HG03378 (cell line): ENCODE data around the gene TMEM61.

Experiments used
- ATAC-seq: cut with Tn5 transposase; IDR thresholded peaks from one replicate; pipeline ENCODE4 v1.9.1; 2021; ENCODE audit warnings: mild to moderate bottlenecking, moderate library complexity; ENCODE audit not compliant: unreplicated experiment

Gene TMEM61

DNA sequence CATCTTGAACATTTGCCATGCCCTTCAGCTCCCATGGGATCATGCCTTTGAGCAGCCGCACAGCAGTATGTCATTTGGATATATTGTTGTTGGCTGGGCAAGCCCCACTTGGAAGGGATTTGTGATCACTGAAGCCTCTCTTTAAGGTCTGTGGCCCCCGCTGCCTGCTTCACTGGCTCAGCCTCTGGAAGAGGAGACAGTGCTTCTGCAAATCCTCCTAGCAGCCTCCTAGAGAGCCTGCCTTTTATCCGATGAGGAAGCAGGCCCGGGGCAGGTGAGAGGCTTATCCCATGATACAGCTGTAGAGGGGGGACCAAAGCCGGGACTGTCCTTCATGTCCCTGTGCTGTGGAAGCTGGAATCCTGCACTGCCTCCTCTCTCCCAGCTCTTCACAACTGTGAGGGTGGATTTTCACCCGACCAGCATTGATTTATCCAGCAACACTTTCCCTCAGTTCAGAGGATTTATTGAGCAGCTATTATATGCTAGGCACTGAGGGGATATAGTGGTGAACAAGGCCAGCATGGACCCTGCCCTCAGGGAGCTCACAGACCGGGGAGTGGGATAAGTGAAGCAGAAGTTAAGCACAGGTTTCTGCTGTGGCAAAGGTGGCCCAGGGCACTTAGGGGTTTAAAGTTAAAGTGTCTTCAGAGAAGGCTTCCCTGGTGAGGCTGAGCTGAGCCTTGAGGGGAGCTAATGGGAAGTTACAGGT lies 3.9 kb downstream of the TMEM61 start:
- no peak for ATAC-seq

DNA sequence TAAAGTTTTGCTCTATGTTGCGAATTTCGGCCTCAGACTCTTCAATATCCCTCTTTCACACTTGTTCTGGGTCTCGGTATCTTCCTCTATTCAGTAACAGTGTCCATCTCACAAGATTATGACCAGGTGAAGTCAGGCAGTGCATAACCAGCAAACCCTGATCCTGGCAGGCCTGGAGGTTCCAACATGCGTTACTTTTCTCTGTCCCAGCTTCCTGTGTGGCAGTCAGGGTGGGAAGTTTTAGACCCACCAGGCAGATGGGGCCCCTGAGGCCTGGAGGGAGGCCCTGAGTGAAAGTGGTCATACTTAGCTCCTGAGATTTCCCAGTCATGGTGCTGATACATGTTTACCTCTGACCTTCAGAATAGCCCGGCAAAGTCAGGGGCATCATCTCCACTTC lies 5.1 kb downstream of the TMEM61 start:
- no peak for ATAC-seq

DNA sequence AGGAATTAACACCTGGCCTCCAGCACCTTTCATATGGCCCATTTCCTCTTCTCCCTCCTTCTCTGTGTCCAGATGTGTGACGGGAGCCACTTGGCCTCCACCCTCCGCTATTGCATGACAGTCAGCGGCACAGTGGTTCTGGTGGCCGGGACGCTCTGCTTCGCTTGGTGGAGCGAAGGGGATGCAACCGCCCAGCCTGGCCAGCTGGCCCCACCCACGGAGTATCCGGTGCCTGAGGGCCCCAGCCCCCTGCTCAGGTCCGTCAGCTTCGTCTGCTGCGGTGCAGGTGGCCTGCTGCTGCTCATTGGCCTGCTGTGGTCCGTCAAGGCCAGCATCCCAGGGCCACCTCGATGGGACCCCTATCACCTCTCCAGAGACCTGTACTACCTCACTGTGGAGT lies 5.6 kb downstream of the TMEM61 start:
- no peak for ATAC-seq

DNA sequence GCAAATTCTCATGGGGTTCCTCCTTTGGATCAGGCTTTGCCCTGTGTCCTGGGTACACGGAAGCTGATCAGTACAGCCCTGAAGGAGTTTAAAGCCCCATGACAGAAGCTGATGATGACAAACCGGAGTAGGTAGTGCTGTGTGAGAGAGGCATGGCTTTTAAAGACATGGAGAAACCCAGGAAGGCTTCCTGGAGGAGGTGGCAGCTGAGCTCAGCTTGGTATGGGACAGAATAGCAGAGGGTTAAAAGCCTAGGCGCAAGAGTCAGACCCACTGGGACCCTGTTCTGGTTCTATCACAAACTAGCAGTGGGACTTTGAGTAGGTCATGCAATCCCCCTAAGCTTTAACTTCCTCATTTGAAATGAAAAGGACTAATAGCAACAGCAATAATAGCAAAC lies 6.1 kb downstream of the TMEM61 start:
- no peak for ATAC-seq

DNA sequence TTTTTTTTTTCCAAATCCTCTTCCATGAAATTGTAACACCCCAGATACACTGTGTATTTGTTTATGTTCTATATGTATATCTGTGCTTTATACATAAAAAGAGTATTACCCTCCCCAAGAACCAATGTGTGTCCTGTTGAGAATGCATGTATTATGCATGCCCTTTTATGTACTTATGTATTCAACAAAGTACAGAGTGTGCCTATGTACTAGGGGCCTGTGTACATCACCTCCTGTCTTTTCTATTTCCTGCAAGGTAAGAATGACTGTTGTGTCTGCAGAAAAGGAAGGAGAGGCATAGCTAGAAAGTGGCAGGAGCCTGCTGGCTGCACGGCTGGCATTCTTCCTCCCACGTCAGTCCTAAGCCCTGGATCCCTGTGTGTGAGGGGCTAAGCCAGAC lies 7.0 kb downstream of the TMEM61 start:
- no peak for ATAC-seq

DNA sequence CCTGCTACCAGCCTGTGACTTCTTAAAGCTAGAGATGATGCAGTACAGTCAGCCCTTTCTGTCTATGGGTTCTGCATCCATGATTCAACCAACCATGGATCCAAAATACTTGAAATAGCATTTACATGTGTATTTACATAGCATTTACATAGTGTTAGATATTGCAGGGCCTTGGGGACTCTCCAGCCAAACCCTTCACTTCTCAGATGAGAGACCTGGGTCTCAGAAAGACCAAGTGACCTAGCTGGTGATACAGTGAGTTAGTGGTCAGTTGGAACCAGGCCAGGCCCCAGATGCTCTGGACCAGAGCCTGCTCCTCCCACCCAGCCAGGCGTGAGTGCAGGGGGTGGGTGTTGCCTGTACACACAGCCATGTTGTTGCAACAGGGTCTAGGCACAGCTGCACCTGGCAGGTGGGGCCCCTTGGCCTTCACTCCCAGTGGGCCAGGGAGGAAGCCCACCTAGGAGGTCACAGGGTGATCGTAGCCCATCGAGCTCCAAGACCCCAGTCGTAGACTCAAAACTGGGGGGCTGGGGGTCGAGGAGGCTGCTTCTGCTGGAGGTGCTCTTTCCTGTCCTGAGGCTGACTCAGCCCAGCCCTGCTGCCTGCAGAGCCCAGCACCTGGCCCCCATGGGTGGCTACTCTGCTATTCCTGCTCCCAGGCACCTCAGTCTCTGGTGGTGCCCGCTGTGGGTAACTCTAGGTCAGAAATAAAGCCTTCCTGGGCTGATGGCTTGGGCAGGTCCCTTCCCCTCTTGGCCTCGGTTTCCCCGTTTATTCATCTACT lies 7.7 kb downstream of the TMEM61 start:
- no peak for ATAC-seq

DNA sequence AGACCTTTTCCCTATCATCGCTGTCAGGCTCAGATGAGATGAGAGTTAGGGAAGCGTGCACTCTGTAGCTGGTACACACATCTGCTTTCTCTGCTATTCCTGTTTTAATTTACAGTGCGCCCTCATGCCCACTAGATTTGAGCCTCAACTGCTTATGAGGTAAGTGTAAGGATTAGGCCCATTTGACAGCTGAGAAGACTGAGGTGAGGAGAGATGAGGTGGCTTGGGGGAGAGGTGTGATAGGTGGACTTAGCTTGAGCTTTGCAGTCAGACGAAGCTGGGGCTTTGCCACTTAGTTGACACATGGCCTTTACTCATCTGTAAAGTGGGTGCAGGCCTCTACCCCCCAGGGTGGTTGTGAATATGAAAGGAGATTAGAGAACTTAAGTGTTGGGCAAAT lies 8.5 kb downstream of the TMEM61 start:
- no peak for ATAC-seq

DNA sequence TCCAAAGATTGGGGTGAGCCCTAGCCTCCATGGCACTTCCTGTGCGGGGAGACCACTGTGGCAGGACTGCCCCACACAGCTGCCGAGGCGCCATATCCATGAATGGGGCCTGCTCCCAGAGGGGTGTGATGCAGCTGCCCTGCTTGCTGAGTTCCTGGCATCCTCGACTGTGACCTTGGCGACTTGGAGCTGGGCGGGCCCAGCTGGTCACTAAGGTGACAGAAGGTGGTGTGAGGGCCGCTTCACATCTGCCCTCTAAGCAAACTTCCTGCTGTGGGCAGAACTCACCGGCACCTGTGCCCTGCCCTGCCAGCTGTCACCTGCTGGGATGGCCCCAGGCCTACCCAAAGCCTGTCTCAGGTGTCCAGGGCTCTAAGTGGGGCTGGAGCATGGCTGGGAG lies 9.0 kb downstream of the TMEM61 start:
- no peak for ATAC-seq

DNA sequence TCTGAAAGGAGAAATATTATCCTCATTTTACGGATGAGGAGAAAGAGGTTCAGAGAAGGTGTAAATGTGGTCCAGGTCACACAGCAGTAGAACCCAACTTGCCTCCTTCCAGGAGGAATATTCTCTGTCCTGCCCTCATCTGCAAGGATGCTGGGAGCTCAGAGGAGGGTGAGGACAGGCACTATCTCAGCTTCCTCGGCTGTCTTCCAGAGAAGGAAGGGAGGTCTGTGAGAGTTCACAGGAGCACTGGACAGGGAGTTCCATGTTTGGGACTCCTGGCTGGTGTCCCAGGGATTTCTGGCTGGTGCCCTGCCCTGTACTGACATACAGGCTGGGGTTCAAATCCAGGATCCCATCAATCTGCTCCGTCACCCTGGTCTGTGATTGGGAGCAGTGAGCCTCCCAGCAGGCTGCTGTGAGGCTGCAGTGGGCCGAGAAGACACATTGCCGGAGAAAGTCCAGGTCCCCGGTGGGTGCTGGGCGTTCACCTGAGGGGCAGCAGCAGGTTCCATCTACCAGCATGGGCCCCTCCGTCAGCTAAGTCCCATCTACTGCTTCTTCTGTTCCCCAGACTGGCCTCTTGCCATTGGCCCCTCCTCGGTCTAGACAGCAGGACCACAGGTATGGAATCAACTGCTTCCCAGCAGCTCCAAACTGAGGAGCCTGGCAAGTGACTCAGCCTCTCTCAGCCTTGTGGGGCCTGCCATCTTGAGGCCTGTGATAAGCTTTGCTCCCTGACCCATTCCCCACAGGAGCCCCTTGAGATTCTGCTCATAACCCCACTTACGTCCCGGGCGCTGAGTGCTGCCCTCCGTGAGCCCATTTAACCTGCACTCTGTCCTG lies 9.8 kb downstream of the TMEM61 start:
- no peak for ATAC-seq

DNA sequence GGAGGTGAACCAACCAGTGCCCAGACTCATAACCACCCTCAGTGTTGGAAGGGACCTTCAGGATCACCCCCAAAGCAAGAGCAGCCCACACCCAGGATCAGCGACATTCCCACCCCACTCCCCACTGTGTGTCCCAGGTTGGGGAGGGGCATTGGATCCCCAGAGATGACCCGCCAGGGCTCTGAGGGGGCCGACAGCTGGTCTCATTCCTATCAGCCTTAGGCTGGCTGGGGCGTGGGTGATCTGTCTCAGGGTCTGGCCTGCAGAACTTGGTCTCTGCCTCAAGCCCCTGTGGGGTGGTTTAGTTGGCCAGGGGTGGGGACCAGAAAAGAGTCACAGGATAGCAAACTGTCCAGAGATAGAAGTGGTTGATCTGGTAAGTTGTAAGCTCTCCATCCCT lies 10.5 kb downstream of the TMEM61 start:
- no peak for ATAC-seq

DNA sequence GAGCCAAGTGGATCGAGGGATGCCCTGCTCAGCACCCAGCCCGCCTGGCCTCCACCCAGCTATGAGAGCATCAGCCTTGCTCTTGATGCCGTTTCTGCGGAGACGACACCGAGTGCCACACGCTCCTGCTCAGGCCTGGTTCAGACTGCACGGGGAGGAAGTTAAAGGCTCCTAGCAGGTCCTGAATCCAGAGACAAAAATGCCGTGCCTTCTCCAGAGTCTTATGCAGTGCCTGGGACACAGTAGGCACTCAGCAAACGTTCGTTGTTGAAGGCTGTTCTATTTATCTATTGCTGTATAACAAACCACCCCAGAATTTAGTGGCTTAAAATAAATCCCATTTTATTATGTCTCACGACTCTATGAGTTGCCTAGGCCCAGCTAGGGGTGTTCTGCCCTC lies 11.5 kb downstream of the TMEM61 start:
- no peak for ATAC-seq

DNA sequence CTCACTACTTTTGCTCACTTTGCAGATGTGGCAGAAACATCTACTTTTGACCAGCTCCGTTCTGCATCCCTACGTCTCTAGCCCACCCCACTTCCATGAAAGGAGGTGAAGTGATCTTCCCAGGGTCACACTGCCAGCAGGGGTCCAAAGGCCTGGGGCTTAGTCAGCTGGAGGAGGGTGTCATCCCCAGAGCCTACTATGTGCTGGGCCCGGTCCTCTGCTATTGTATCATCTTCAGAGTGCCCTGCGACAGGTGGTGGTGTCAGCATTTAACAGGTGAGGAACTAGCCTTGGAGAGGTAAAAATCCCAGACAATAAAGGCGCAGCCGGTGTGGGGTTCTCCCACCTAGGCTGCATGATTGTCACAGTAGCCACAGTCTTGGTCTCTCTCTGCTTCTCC lies 12.7 kb downstream of the TMEM61 start:
- no peak for ATAC-seq

DNA sequence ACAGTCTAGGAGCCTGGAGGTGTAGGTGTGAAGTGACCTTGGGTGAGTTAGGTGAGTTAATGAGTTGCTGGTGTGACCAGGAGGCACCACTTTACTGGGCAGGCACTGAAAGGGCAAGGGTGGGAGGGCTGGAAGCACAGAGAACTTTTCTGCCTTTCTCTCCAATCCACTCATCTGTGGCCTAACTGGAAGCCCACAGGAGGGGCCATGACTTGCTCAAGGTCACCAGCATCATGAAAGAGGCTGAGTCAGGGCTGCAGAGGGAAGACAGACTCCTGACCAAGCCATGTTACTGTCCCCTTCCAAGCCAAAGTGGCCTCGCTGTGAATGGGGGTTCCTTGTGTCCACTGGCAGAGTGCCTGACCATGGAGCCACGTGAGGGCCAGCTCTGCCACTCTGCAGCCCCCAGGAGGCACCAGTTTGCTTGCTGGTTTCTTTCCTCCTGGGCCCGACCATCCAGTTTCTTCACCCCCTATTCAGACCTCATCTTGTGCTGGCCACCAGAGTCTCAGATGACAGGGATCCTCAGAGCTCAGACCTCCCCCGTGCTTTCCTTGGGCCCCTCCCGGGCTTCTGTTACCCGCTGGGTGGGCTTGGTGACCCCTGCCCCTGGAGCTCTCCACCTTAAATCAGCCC lies 14.0 kb downstream of the TMEM61 start:
- ATAC-seq: no peak

DNA sequence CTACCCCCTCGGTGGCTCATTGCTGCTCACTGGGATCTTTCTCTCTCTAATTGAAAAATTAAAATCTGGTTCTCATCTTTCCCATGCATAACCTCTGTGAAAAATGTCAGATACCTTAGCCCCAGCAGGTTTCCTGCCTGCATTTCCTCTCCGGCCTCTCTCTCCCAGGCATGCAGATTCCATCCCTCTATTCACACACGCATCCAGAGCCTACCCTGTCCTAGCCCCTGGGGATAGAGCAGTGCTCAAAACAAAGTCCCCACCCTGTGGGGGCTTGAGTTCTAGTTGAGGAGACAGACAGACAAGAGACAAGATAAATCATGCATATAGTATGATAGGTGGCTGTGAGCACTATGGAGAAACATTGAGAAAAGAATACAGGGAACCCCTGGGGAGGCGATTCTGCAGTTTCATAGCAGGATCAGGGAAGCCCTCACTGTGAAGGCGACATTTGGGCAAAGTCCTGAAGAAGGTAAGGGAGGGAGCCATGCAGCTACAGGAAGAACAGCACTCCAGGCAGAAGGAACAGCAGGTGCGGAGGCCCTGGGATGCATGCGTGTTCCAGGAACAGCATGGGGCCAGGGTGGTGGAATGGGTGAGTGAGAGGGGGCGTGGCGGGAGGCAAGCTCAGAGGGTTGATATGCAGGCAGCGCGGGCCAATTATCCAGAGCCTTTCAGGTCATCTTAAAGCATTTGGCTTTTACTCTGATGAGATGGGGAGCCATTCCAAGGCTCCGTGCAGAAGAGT lies 14.8 kb downstream of the TMEM61 start:
- ATAC-seq: no peak

DNA sequence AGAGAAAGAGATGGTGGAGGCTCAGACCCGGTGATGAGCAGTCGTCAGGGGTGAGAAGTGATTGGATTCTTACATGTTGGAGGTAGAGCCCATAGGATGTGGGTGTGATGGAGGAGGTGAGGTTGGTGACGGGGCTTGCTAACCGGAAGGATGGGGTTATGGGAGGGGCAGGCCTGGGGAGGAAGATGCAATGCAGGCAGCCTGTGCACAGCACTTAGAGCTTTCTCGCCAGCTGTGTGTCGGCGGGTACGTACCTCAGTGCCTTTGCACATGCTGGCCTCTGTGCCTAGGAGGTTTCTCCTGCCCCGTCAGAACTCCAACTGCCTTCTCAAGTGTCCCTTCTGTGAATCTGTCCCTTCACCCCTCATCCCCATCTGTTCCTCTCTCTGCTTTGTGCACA lies 15.4 kb downstream of the TMEM61 start:
- no peak for ATAC-seq

DNA sequence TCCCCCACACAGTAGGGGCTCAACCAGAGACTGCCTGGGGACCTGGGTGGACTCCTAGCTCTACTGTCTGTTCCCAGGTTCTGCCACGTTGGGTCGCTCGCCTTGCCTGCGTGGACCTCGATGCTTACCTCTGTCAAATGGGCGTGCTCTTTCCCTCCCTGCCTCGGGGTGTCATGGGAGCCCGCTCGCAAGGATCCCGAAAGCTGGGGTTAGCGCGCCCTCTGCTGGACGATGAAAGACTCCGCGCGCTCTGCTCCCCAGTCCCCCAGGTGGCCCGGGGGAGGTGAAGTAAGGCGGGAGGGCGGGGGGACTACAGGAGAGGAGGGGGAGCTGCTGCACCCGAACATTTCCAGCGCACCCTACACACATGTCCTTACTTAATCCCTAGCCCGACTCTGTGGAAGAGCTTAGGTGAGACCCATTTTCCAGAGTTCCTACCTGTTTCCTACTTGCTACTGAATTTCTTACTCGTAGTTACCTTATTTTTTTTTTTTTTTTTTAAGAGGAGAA lies 16.0 kb downstream of the TMEM61 start:
- no peak for ATAC-seq

DNA sequence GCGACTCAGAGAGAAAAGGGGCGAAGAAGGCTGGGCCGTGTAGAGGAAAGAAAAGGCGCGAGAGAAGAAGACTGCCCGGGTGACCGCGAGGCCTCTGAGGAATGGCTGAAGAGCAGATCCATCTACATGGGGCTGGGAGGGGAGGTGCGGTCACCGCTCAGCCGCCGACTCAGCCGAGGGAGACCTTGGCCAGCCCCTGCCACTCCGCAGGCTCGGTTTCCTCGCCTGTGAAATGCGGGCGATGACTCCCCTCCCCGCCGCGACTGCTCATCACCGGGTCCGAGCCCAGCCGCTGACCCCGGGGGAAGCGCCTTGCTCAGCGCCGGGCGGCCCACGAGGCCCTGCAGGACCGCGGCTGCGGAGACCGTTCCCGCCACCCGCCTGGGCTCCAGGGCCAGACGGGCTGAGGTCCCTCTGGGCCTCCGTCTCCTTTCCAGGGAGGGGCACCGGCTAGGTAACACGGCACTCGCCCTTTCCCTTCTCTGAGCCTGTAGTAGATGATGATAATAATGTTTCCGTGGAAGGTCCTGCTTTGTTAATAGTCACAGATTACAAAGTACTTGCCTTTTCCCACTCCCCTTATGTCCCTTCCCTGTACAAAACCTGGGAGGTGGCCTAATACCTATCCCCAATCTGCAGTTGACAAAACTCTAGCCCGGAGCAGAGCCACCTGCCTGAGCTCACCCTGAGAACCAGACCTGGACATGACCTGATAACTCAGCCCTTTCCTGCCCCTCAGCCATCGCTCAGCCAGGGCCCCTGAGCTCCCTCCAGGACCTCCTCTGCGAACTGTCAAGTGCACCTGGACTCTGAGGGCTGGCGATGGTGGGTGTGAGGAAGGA lies 16.7 kb downstream of the TMEM61 start:
- ATAC-seq: no peak

DNA sequence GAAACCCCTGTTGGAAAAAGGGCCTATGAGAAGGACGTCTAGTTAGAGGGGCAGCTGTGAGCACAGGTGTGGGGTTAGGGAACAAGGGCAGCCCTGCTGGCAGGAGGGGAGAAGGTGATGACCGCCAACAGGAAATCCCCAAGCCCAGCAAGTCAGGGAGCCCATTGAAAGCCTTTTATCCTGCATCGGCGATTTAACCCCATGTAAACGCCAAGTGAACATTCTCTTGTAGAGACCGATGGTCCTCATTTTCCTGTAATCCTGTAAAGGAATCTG lies 17.2 kb downstream of the TMEM61 start:
- no peak for ATAC-seq

DNA sequence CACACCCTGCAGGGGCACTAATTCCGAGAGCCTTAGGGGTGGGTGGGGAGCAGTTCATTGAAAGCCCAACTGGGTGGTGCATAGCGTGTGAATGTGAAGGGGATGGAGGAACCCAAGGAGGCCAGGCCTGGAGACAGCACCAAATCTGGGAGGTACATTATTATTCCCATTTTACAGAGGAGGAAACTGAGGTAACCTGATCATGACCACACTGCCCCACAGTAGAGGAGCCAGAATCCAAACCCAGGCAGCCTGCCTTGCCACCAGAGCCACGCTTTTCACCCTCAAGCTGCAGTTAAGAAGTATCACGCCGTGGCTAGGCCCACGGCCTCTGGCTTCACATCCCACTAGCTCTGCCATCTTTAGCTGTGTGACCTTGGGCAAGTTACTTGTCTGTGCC lies 17.7 kb downstream of the TMEM61 start:
- ATAC-seq: no peak

DNA sequence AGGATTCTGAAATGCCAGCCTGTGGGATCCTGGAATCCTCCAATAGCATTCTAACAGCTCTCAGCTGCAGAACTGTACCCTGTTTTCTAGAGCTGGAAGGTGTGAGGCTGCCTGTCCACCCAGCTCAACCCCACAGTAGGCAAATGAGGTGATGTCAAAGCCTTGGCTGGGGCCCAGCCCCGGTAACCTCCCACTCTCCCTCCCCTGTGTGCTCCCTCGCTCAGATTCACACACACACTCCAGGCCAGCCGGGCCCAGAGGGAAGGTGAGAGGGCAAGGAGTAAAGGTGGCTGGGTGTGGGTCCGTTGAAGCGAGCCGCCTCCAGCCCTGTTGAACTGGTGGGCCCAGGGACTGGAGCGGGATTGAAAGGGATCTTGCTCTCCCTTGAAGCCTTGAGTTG lies 18.2 kb downstream of the TMEM61 start, which contains the start of gene BSND:
TSS of gene BSND (plus strand) at position 257 of the 400 bp plus-strand sequence. CDS start 254 bp downstream, outside the sequence.
- ATAC-seq: no peak
